ENCODE results near the gene SSBP4. TPM values are rescaled to one million over a fixed set of nuclear protein-coding genes. Genes with fewer than 3 reads are reported as not detected.
A peak's percentile ranks its signal among the peaks of the same experiment; 100 is the strongest.

The SSBP4 gene
- total and polyA plus RNA-seq, 12 donors, result 9.1 to 160 (median 73.7) TPM

GRCh38 chr19:18435178-18435841 is 16.1 kb downstream of the SSBP4 start:
- Histone ChIP-seq H3K36me3 (replicated peaks in 1 of 2) (no peaks in the 10 kb centered on the region), H3K27ac (no peak overlapping the region), H3K9me3 (replicated peaks in 1 of 3) (no peaks in the 10 kb centered on the region), H3K27me3 (no peaks in the 10 kb centered on the region), H3K4me1 (replicated peaks in 1 of 2) (peaks cover 29 to 39% of the 10 kb centered on the region in 2 donors), H3K4me3 (no peak overlapping the region)
- DNase-seq, result peak in 4 of 7 donors; percentile 15 to 77 (median 48)
- TF ChIP-seq CTCF (IDR thresholded peaks at IDR 0.05) (no peak), POLR2A (IDR thresholded peaks at IDR 0.05) (no peak)
- intact Hi-C loops (cut with DNase I), result no loop called here
- WGBS, 4 donors, result 94 to 98% (median 95%) methylated on average over 18 to 49 of the region's 49 CpGs

- TF ChIP-seq POLR2A (IDR thresholded peaks at IDR 0.05) (no peak), CTCF (IDR thresholded peaks at IDR 0.05) (no peak)
- peak in 4 of 7 donors; percentile 11 to 69 (median 44) for DNase-seq
- intact Hi-C loops (cut with DNase I), result no loop called here
- 78 to 86% (median 86%) methylated on average over 34 to 46 of the region's 46 CpGs for WGBS, 4 donors
- Histone ChIP-seq H3K27me3 (no peaks in the 10 kb centered on the region), H3K36me3 (replicated peaks in 1 of 2) (no peaks in the 10 kb centered on the region), H3K9me3 (replicated peaks in 1 of 3) (no peaks in the 10 kb centered on the region), H3K27ac (peak overlapping the region in 2 of 5 donors; percentile 62 to 92), H3K4me3 (no peak overlapping the region), H3K4me1 (replicated peaks in 1 of 2) (peaks cover 29 to 39% of the 10 kb centered on the region in 2 donors)
Observed at GRCh38 chr19:18435842-18436670, 16.9 kb downstream of the SSBP4 start.

- intact Hi-C loops (cut with DNase I), result no loop called here
- peak; percentile 76 to 93 (median 85) for DNase-seq
- Histone ChIP-seq H3K9me3 (replicated peaks in 1 of 3) (no peaks in the 10 kb centered on the region), H3K27ac (peak overlapping the region in 2 of 5 donors; percentile 62 to 92), H3K36me3 (replicated peaks in 1 of 2) (no peaks in the 10 kb centered on the region), H3K27me3 (no peaks in the 10 kb centered on the region), H3K4me1 (replicated peaks in 1 of 2) (peaks cover 29 to 39% of the 10 kb centered on the region in 2 donors), H3K4me3 (peak overlapping the region in 2 of 4 donors; percentile 40 to 72)
- TF ChIP-seq CTCF (IDR thresholded peaks at IDR 0.05) (no peak), POLR2A (IDR thresholded peaks at IDR 0.05) (no peak)
- 23 to 61% (median 38%) methylated on average over 16 to 67 of the region's 67 CpGs for WGBS, 4 donors
Observed at GRCh38 chr19:18436671-18437490, 17.7 kb downstream of the SSBP4 start.
